Uterus (tissue), 2 donors: Measurements from ENCODE around the gene MAPK11.

Experiments
- CTCF ChIP-seq, 4 experiments: fragments of 200-600 bp in 2 of 4; fragments of 450-650 bp in 2 of 4; sonication (generic) in 2 of 4; IDR thresholded peaks; one replicate each; pipeline ENCODE4 v1.5.1; 2016 to 2019; ENCODE audit warnings: antibody characterized with exemption in 4 of 4, mild to moderate bottlenecking in 2 of 4, moderate library complexity in 1 of 4
- POLR2A ChIP-seq, 2 donors: fragments of 450-650 bp; IDR thresholded peaks; one replicate each; pipeline ENCODE4 v1.6.1; 2016; ENCODE audit warnings: antibody characterized with exemption in 2 of 2, mild to moderate bottlenecking in 1 of 2, moderate library complexity in 1 of 2

DNA sequence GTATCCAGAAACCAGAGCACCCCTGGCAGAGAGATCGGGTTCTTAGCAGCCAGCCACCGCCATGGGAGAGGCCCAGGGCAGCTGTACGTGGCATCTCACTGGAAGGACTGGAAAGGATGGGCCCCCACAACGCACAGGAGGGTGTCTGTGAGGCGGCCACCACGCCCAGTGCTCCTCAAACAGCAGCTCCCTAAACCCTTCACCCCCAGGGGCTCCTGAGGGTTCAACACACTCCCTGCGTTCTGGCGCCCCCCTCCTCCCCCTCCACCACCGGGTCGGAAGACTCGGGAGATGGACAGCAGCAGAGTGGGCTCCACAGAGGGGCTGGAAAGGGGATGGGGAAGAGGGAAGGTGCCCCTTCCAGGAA lies 9.8 kb downstream of the MAPK11 start:
- TF ChIP-seq CTCF (IDR thresholded peaks at IDR 0.05): no peak
- no peak for TF ChIP-seq POLR2A (IDR thresholded peaks at IDR 0.05)
